H9 (cell line): ENCODE data around the gene GOLGA6A. TPM values are rescaled to one million over a fixed set of nuclear protein-coding genes. Genes with fewer than 3 reads are reported as not detected.

Experiments
- DNase-seq: peaks from one replicate; pipeline ENCODE4 v3.0.0-alpha.2; 2017
- H2AFZ ChIP-seq: one replicate; pipeline ENCODE4 v1.6.1; 2013; ENCODE audit warnings: mild to moderate bottlenecking, low read length, control low read depth, moderate library complexity
- H2AK5ac ChIP-seq: 2 replicates; pipeline ENCODE4 v1.6.1; 2013; ENCODE audit warnings: low read length, control low read depth, mixed read lengths; ENCODE audit not compliant: insufficient read length
- H2BK120ac ChIP-seq: one replicate; pipeline ENCODE4 v1.6.1; 2013; ENCODE audit warnings: low read depth, mild to moderate bottlenecking, low read length, control low read depth, inconsistent platforms; ENCODE audit not compliant: poor library complexity, severe bottlenecking
- H2BK12ac ChIP-seq: 2 replicates; pipeline ENCODE4 v1.6.1; 2013; ENCODE audit warnings: low read length, control low read depth, mixed read lengths, low read depth; ENCODE audit not compliant: insufficient read length
- H2BK15ac ChIP-seq: 2 replicates; pipeline ENCODE4 v1.6.1; 2013; ENCODE audit warnings: low read depth, low read length, control low read depth
- H2BK20ac ChIP-seq: one replicate; pipeline ENCODE4 v1.6.1; 2013; ENCODE audit warnings: low read depth, mild to moderate bottlenecking, low read length, control low read depth, inconsistent platforms; ENCODE audit not compliant: poor library complexity, severe bottlenecking
- H2BK5ac ChIP-seq: 2 replicates; pipeline ENCODE4 v1.6.1; 2013; ENCODE audit warnings: low read length, control low read depth, mixed read lengths; ENCODE audit not compliant: insufficient read length
- H3K14ac ChIP-seq: 2 replicates; pipeline ENCODE4 v1.6.1; 2013; ENCODE audit warnings: low read length, control low read depth; ENCODE audit not compliant: insufficient read depth
- H3K18ac ChIP-seq: 2 replicates; pipeline ENCODE4 v1.6.1; 2013; ENCODE audit warnings: low read depth, mild to moderate bottlenecking, mixed read lengths, low read length, control low read depth; ENCODE audit not compliant: insufficient read length
- H3K23ac ChIP-seq: 2 replicates; pipeline ENCODE4 v1.6.1; 2013; ENCODE audit warnings: low read length, control low read depth, mixed read lengths, low read depth; ENCODE audit not compliant: insufficient read length
- H3K23me2 ChIP-seq: 2 replicates; pipeline ENCODE4 v1.6.1; 2013; ENCODE audit warnings: low read depth, mild to moderate bottlenecking, mixed read lengths, low read length, control low read depth; ENCODE audit not compliant: insufficient read length, poor library complexity, severe bottlenecking
- H3K27ac ChIP-seq: 2 replicates; pipeline ENCODE4 v1.5.1; 2013; ENCODE audit warnings: low read length, control low read depth, mixed read lengths, low read depth; ENCODE audit not compliant: insufficient read length
- H3K27me3 ChIP-seq: 2 replicates; pipeline ENCODE4 v1.6.1; 2013; ENCODE audit warnings: low read length, control low read depth, inconsistent platforms; ENCODE audit not compliant: insufficient read depth
- H3K4ac ChIP-seq: 2 replicates; pipeline ENCODE4 v1.6.1; 2013; ENCODE audit warnings: low read depth, mild to moderate bottlenecking, control low read depth, inconsistent platforms, low read length, moderate library complexity
- H3K4me1 ChIP-seq: 2 replicates; pipeline ENCODE4 v1.6.1; 2013; ENCODE audit warnings: low read length, control low read depth, inconsistent platforms; ENCODE audit not compliant: insufficient read depth
- H3K4me2 ChIP-seq: 2 replicates; pipeline ENCODE4 v1.6.1; 2013; ENCODE audit warnings: low read length, control low read depth, mixed read lengths; ENCODE audit not compliant: insufficient read length, insufficient read depth
- H3K56ac ChIP-seq: 2 replicates; pipeline ENCODE4 v1.6.1; 2013; ENCODE audit warnings: low read depth, mild to moderate bottlenecking, mixed read lengths, low read length, control low read depth; ENCODE audit not compliant: insufficient read length
- H3K79me1 ChIP-seq: 2 replicates; pipeline ENCODE4 v1.6.1; 2013; ENCODE audit warnings: low read depth, mild to moderate bottlenecking, moderate library complexity, low read length, control low read depth, inconsistent platforms; ENCODE audit not compliant: insufficient read depth, poor library complexity, severe bottlenecking
- H3K79me2 ChIP-seq: 2 replicates; pipeline ENCODE4 v1.6.1; 2013; ENCODE audit warnings: low read length, control low read depth, inconsistent platforms; ENCODE audit not compliant: insufficient read depth
- H3K9ac ChIP-seq: 2 replicates; pipeline ENCODE4 v1.6.1; 2013; ENCODE audit warnings: low read length, control low read depth, mixed read lengths; ENCODE audit not compliant: insufficient read length; ENCODE audit errors: extremely low read depth
- H3K9me3 ChIP-seq: one replicate; pipeline ENCODE4 v1.6.1; 2013; ENCODE audit warnings: low read depth, low read length, inconsistent platforms; ENCODE audit not compliant: control insufficient read depth
- H3T11ph ChIP-seq: one replicate; pipeline ENCODE4 v1.6.1; 2013; ENCODE audit warnings: mild to moderate bottlenecking, low read length, control low read depth, inconsistent platforms
- H4K20me1 ChIP-seq: one replicate; pipeline ENCODE4 v1.6.1; 2013; ENCODE audit not compliant: control insufficient read depth, insufficient read length, insufficient read depth
- H4K5ac ChIP-seq: 2 replicates; pipeline ENCODE4 v1.6.1; 2013; ENCODE audit warnings: low read depth, mild to moderate bottlenecking, mixed read lengths, low read length, control low read depth; ENCODE audit not compliant: insufficient read length
- H4K8ac ChIP-seq: replicated peaks from 2 replicates; pipeline ENCODE4 v1.6.1; 2013; ENCODE audit warnings: low read length, control low read depth, mixed read lengths, low read depth; ENCODE audit not compliant: insufficient read length
- H4K91ac ChIP-seq: 2 replicates; pipeline ENCODE4 v1.6.1; 2013; ENCODE audit warnings: low read depth, mild to moderate bottlenecking, moderate library complexity, mixed read lengths, low read length, control low read depth; ENCODE audit not compliant: insufficient read length
- H3K27ac Mint-ChIP-seq, 3 experiments: 2 replicates in 2 of 3; 3 replicates in 1 of 3; pipeline ENCODE4 v1.8.0; 2020 to 2021; ENCODE audit warnings: mixed read lengths in 3 of 3, mild to moderate bottlenecking in 1 of 3, moderate library complexity in 1 of 3
- H3K27me3 Mint-ChIP-seq: 2 replicates; pipeline ENCODE4 v1.8.0; 2021; ENCODE audit warnings: low read depth, mild to moderate bottlenecking, moderate library complexity, mixed read lengths
- H3K36me3 Mint-ChIP-seq, 3 experiments: 2 replicates in 2 of 3; 3 replicates in 1 of 3; pipeline ENCODE4 v1.8.0; 2020 to 2021; ENCODE audit warnings: low read depth in 3 of 3, mixed read lengths in 3 of 3; ENCODE audit not compliant: insufficient read depth in 1 of 3
- H3K4me1 Mint-ChIP-seq, 2 experiments: 2 replicates each; pipeline ENCODE4 v1.8.0; 2020; ENCODE audit warnings: mixed read lengths in 2 of 2
- H3K4me3 Mint-ChIP-seq, 2 experiments: 2 replicates in 1 of 2; 3 replicates in 1 of 2; pipeline ENCODE4 v1.8.0; 2020 to 2021; ENCODE audit warnings: mild to moderate bottlenecking in 2 of 2, mixed read lengths in 2 of 2, moderate library complexity in 1 of 2
- H3K9me3 Mint-ChIP-seq, 2 experiments: 2 replicates in 1 of 2; 3 replicates in 1 of 2; pipeline ENCODE4 v1.8.0; 2020; ENCODE audit warnings: mild to moderate bottlenecking in 2 of 2, mixed read lengths in 2 of 2, moderate library complexity in 1 of 2
- CTCF ChIP-seq: fragments of 200-600 bp; sonication (generic); conservative IDR thresholded peaks from 3 replicates; pipeline ENCODE4 v1.8.0; 2021; ENCODE audit warnings: antibody characterized with exemption, mild to moderate bottlenecking
- WGBS: extraction: QIAGEN DNeasy Blood & Tissue Kit; methylation state at CpG from one replicate; pipeline ENCODE4 v1.1.7; 2013; ENCODE audit warnings: missing lambda C conversion rate, low lambda C conversion rate, mixed read lengths; ENCODE audit not compliant: insufficient read length; ENCODE audit errors: extremely low coverage; 5-methylcytosine and 5-hydroxymethylcytosine counted together
- total RNA-seq: library from RNA; stranded (reverse); gene quantifications from 2 replicates; pipeline ENCODE4 v1.2.1, GENCODE V29; 2021

GOLGA6A gene
- total RNA-seq, 1 experiment from 2014 or later, result 0.72 TPM

GRCh38 chr15:74037171-74038117, 44.9 kb downstream of the GOLGA6A start:
- H3K4me3 Mint-ChIP-seq, result no peak overlapping the region; a peak in 1 of 5 replicates
- H3K14ac ChIP-seq, result no peak overlapping the region
- peaks cover 3% of the 10 kb centered on the region; the same call in 1 of the 2 replicates for H3K4me1 ChIP-seq
- H2AK5ac ChIP-seq, result no peak overlapping the region
- peaks cover 31 to 37% of the 10 kb centered on the region in 2 experiments for H3K4me1 Mint-ChIP-seq
- H2BK5ac ChIP-seq, result no peak overlapping the region
- WGBS, result no CpG with 5 or more reads among the region's 21 CpGs
- peaks cover 6 to 16% (median 13%) of the 10 kb centered on the region in 3 experiments; a peak in 6 of 7 replicates for H3K36me3 Mint-ChIP-seq
- H3K9me3 ChIP-seq, result no peaks in the 10 kb centered on the region
- H3K23me2 ChIP-seq, result no peaks in the 10 kb centered on the region
- no peak overlapping the region for H2BK15ac ChIP-seq
- H3K27ac ChIP-seq, result no peak overlapping the region
- H3K27ac Mint-ChIP-seq, result no peak overlapping the region; a peak in 1 of 7 replicates
- no peak overlapping the region for H3K18ac ChIP-seq
- no peak overlapping the region for H2BK12ac ChIP-seq
- no peak overlapping the region for H2BK20ac ChIP-seq
- H3K4ac ChIP-seq, result no peak overlapping the region
- H2BK120ac ChIP-seq, result no peak overlapping the region
- TF ChIP-seq CTCF, result no peak
- no peak overlapping the region for H3K56ac ChIP-seq
- no peak overlapping the region for H3T11ph ChIP-seq
- H3K27me3 ChIP-seq, result no peaks in the 10 kb centered on the region
- no peak overlapping the region for H4K91ac ChIP-seq
- H3K79me1 ChIP-seq, result no peaks in the 10 kb centered on the region
- no peaks in the 10 kb centered on the region; a peak in 1 of 5 replicates for H3K9me3 Mint-ChIP-seq
- H3K27me3 Mint-ChIP-seq, result peaks cover 2% of the 10 kb centered on the region; the same call in 1 of the 2 replicates
- no peak overlapping the region for H4K8ac ChIP-seq
- no peaks in the 10 kb centered on the region for H3K79me2 ChIP-seq
- no peak for DNase-seq
- no peaks in the 10 kb centered on the region for H4K20me1 ChIP-seq
- no peak overlapping the region for H3K4me2 ChIP-seq
- H3K9ac ChIP-seq, result no peak overlapping the region
- no peak overlapping the region for H3K23ac ChIP-seq
- no peak overlapping the region for H2AFZ ChIP-seq
- H4K5ac ChIP-seq, result no peak overlapping the region
